ENCODE results near the gene GRM7.
"Not testable (repeated sequence)": the region's sequence is repeated elsewhere in the genome, so short reads cannot be mapped to it uniquely, and the experiment has no call there.

The GRM7 gene

GRCh38 chr3:6860954-6861624 is at the start of gene GRM7:
Gene GRM7 (plus strand): TSS chr3:6861115.
- no peak for DNase-seq (ENCODE audit: low read depth, low spot score)

GRCh38 chr3:6821411-6821810 is 39.5 kb upstream of the GRM7 start:
- DNase-seq (ENCODE audit: low read depth, low spot score), result no peak

- DNase-seq (ENCODE audit: low read depth, low spot score), result no peak
Observed at GRCh38 chr3:6825524-6825923, 35.4 kb upstream of the GRM7 start.

GRCh38 chr3:6827453-6827852 is 33.5 kb upstream of the GRM7 start:
- no peak for DNase-seq (ENCODE audit: low read depth, low spot score)

- no peak for DNase-seq (ENCODE audit: low read depth, low spot score)
Observed at GRCh38 chr3:6844723-6845122, 16.2 kb upstream of the GRM7 start.

- DNase-seq (ENCODE audit: low read depth, low spot score), result no peak
Observed at GRCh38 chr3:6854184-6854583, 6.7 kb upstream of the GRM7 start.

GRCh38 chr3:6857510-6857909 is 3.4 kb upstream of the GRM7 start:
- no peak for DNase-seq (ENCODE audit: low read depth, low spot score)

GRCh38 chr3:6860149-6860953 is 564 bp upstream of the GRM7 start:
- no peak for DNase-seq (ENCODE audit: low read depth, low spot score)

- no peak for DNase-seq (ENCODE audit: low read depth, low spot score)
Observed at GRCh38 chr3:6861625-6862000, 698 bp downstream of the GRM7 start.

- no peak for DNase-seq (ENCODE audit: low read depth, low spot score)
Observed at GRCh38 chr3:6862041-6862879, 1.3 kb downstream of the GRM7 start.

- no peak for DNase-seq (ENCODE audit: low read depth, low spot score)
Observed at GRCh38 chr3:6862880-6863195, 1.9 kb downstream of the GRM7 start.

- DNase-seq (ENCODE audit: low read depth, low spot score), result no peak
Observed at GRCh38 chr3:6867269-6867668, 6.4 kb downstream of the GRM7 start.

GRCh38 chr3:6878731-6879130 is 17.8 kb downstream of the GRM7 start:
- DNase-seq (ENCODE audit: low read depth, low spot score), result no peak

- DNase-seq (ENCODE audit: low read depth, low spot score), result no peak
Observed at GRCh38 chr3:6912240-6912639, 51.3 kb downstream of the GRM7 start.

- DNase-seq (ENCODE audit: low read depth, low spot score), result no peak
Observed at GRCh38 chr3:6915898-6916297, 55.0 kb downstream of the GRM7 start.

GRCh38 chr3:6921066-6921465 is 60.2 kb downstream of the GRM7 start:
- DNase-seq (ENCODE audit: low read depth, low spot score), result no peak

GRCh38 chr3:6921876-6922275 is 61.0 kb downstream of the GRM7 start:
- DNase-seq (ENCODE audit: low read depth, low spot score), result no peak

GRCh38 chr3:6928064-6928463 is 67.1 kb downstream of the GRM7 start:
- DNase-seq (ENCODE audit: low read depth, low spot score), result no peak

- no peak for DNase-seq (ENCODE audit: low read depth, low spot score)
Observed at GRCh38 chr3:6929918-6930317, 69.0 kb downstream of the GRM7 start.

- not testable (repeated sequence) for DNase-seq (ENCODE audit: low read depth, low spot score)
Observed at GRCh38 chr3:6935418-6935817, 74.5 kb downstream of the GRM7 start.

GRCh38 chr3:6935970-6936369 is 75.1 kb downstream of the GRM7 start:
- no peak for DNase-seq (ENCODE audit: low read depth, low spot score)

GRCh38 chr3:6962801-6963200 is 101.9 kb downstream of the GRM7 start:
- DNase-seq (ENCODE audit: low read depth, low spot score), result no peak

- no peak for DNase-seq (ENCODE audit: low read depth, low spot score)
Observed at GRCh38 chr3:6965881-6966280, 105.0 kb downstream of the GRM7 start.

Measured in activated CD4-positive, CD25-positive, alpha-beta regulatory T cell treated with anti-CD3 and anti-CD28 coated beads, Interleukin-2, amount 50 U/mL, for 16 hours (primary cell).